ENCODE measurements around the gene MAN1C1.
"Not testable (repeated sequence)": the region's sequence is repeated elsewhere in the genome, so short reads cannot be mapped to it uniquely, and the experiment has no call there.

The MAN1C1 gene

GRCh38 chr1:25731626-25732370 lies 115.2 kb downstream of the MAN1C1 start:
- ATAC-seq (replicated peaks) (no peak), DNase-seq (no peak)
- Mint-ChIP-seq H3K27ac (no peak overlapping the region), H3K9me3 (no peaks in the 10 kb centered on the region), H3K4me1 (ENCODE audit: low read depth in 2 of 2) (peaks cover 21 to 23% of the 10 kb centered on the region in 2 donors), H3K4me3 (no peak overlapping the region), H3K36me3 (ENCODE audit: insufficient read depth) (peaks cover 6% of the 10 kb centered on the region), H3K27me3 (peaks cover 8 to 54% of the 10 kb centered on the region in 2 donors)

GRCh38 chr1:25732821-25733220 lies 116.2 kb downstream of the MAN1C1 start:
- Mint-ChIP-seq H3K4me3 (no peak overlapping the region), H3K27me3 (peaks cover 8 to 47% of the 10 kb centered on the region in 2 donors), H3K36me3 (ENCODE audit: insufficient read depth) (peaks cover 6% of the 10 kb centered on the region), H3K4me1 (ENCODE audit: low read depth in 2 of 2) (peaks cover 17 to 22% of the 10 kb centered on the region in 2 donors), H3K27ac (no peak overlapping the region), H3K9me3 (no peaks in the 10 kb centered on the region)
- DNase-seq, result no peak
- no peak for ATAC-seq (replicated peaks)

DNA sequence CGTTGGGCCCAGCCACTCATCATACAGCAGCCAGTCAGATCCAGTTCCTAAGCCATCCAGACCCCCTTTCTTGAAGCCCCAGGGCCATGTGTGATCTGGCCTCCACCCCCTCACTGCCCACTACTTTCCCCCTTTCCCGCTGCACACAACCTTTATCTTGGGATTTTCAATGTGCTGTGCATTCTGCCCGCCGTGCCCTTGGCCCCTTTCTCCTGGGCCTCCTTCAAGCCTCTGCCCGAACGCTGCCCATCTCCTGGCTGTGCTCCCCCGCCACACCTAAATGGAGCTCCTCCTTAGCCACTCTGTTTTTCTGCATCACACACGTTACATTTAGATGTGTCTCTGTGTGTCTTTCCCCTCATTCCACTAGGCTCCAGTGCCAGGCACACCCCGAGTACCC lies 116.7 kb downstream of the MAN1C1 start:
- H3K36me3 Mint-ChIP-seq (ENCODE audit: insufficient read depth), result peaks cover 6% of the 10 kb centered on the region
- H3K27me3 Mint-ChIP-seq, result peaks cover 8 to 47% of the 10 kb centered on the region in 2 donors
- H3K4me3 Mint-ChIP-seq, result no peak overlapping the region
- no peak for DNase-seq
- ATAC-seq (replicated peaks), result no peak
- H3K9me3 Mint-ChIP-seq, result no peaks in the 10 kb centered on the region
- peaks cover 17 to 22% of the 10 kb centered on the region in 2 donors for H3K4me1 Mint-ChIP-seq (ENCODE audit: low read depth in 2 of 2)
- H3K27ac Mint-ChIP-seq, result peak overlapping the region in 1 of 2 donors; percentile 78

DNA sequence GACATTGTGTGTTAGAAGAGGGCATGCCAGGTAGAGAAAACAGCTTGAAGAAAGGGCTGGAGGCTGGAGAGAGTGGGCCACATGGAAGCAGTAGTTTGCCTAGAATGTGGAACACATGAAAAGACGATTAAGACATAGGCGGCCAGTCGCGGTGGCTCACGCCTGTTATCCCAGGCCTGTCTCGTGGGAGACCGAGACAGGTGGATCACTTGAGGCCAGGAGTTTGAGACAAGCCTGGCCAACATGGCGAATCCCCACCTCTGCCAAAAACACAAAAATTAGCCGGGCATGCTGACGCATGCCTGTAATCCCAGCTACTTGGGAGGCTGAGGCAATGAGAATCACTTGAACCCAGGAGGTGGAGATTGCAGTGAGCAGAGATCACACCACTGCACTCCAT lies 118.4 kb downstream of the MAN1C1 start:
- peaks cover 8 to 34% of the 10 kb centered on the region in 2 donors for H3K27me3 Mint-ChIP-seq

DNA sequence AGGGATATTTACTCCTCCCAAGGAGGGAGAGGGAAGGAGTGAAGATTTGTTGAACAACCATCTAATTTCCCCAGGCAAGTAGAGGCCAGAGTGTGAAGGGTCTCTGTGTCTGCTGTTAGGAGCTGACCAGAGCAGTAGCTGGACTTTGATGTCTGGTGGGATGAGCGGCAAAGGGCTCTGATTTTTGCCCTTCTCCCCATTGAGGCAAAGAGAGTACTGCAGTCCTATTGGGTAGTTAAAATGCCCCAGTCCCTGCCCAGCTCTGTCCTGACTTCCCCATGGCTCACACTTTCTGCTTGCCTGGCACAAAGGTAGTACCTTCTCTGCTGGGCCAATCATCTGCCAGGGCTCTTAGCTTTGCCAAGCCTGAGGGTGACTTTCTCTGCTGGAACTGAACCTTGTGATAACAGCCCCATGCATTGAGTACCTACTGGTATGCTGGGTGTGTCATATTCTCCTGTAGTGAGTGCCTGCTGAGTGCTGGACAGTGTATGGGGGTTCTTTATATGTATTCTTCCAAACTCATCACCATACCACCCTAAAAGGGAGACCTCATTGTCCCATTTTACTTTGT lies 119.5 kb downstream of the MAN1C1 start:
- peaks cover 6 to 15% of the 10 kb centered on the region in 2 donors for H3K4me1 Mint-ChIP-seq (ENCODE audit: low read depth in 2 of 2)
- H3K27ac Mint-ChIP-seq, result no peak overlapping the region
- ATAC-seq (replicated peaks), result no peak
- H3K4me3 Mint-ChIP-seq, result no peak overlapping the region
- H3K27me3 Mint-ChIP-seq, result peaks cover 8 to 24% of the 10 kb centered on the region in 2 donors
- no peaks in the 10 kb centered on the region for H3K36me3 Mint-ChIP-seq (ENCODE audit: insufficient read depth)
- no peaks in the 10 kb centered on the region for H3K9me3 Mint-ChIP-seq
- DNase-seq, result no peak

More for the DNA sequence above, 118.4 kb downstream of the MAN1C1 start:
- not testable (repeated sequence) for H3K9me3 Mint-ChIP-seq; DNase-seq; H3K4me3 Mint-ChIP-seq; ATAC-seq (replicated peaks); H3K36me3 Mint-ChIP-seq (ENCODE audit: insufficient read depth); H3K27ac Mint-ChIP-seq
- H3K4me1 Mint-ChIP-seq (ENCODE audit: low read depth in 2 of 2), result peaks cover 14 to 22% of the 10 kb centered on the region in 2 donors

GRCh38 chr1:25737130-25737529 lies 120.5 kb downstream of the MAN1C1 start:
- Mint-ChIP-seq H3K27ac (no peak overlapping the region), H3K9me3 (no peaks in the 10 kb centered on the region), H3K4me3 (no peak overlapping the region), H3K36me3 (ENCODE audit: insufficient read depth) (no peaks in the 10 kb centered on the region), H3K27me3 (peaks cover 8 to 14% of the 10 kb centered on the region in 2 donors), H3K4me1 (ENCODE audit: low read depth in 2 of 2) (peaks cover 0 to 13% of the 10 kb centered on the region in 2 donors)
- ATAC-seq (replicated peaks), result no peak
- no peak for DNase-seq

DNA sequence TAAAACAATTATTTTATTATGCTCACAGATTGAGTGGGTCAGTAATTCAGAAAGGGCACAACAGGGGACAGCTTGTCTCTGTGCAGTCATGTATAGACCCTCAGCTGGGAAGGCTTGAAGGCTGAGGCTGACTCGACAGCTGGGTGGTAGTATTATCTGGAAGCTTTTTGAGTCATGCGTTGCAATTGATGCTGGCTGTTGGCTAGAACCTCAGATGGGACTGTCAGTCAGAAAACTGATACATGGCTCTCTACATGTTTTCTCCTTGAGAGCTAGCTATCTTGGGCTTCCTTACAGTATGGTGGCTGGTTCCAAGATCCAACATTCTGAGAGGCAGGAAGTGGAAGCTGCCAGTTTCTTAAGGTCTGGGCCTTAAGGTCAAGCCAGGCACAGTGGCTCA lies 121.9 kb downstream of the MAN1C1 start:
- Mint-ChIP-seq H3K36me3 (ENCODE audit: insufficient read depth) (no peaks in the 10 kb centered on the region), H3K4me3 (no peak overlapping the region), H3K27ac (no peak overlapping the region), H3K9me3 (no peaks in the 10 kb centered on the region), H3K4me1 (ENCODE audit: low read depth in 2 of 2) (peaks cover 0 to 9% of the 10 kb centered on the region in 2 donors), H3K27me3 (peaks cover 0 to 3% of the 10 kb centered on the region in 2 donors)
- DNase-seq (no peak), ATAC-seq (replicated peaks) (no peak)

GRCh38 chr1:25739341-25739740 lies 122.8 kb downstream of the MAN1C1 start:
- Mint-ChIP-seq H3K4me1 (ENCODE audit: low read depth in 2 of 2) (peaks cover 0 to 9% of the 10 kb centered on the region in 2 donors), H3K4me3 (no peak overlapping the region), H3K27ac (no peak overlapping the region), H3K27me3 (no peaks in the 10 kb centered on the region), H3K9me3 (no peaks in the 10 kb centered on the region), H3K36me3 (ENCODE audit: insufficient read depth) (no peaks in the 10 kb centered on the region)
- DNase-seq (no peak), ATAC-seq (replicated peaks) (no peak)

- Mint-ChIP-seq H3K9me3 (no peaks in the 10 kb centered on the region), H3K27ac (no peak overlapping the region), H3K4me1 (ENCODE audit: low read depth in 2 of 2) (peaks cover 0 to 9% of the 10 kb centered on the region in 2 donors), H3K36me3 (ENCODE audit: insufficient read depth) (no peaks in the 10 kb centered on the region), H3K27me3 (no peaks in the 10 kb centered on the region), H3K4me3 (no peak overlapping the region)
- ATAC-seq (replicated peaks) (no peak), DNase-seq (no peak)
Observed at GRCh38 chr1:25740071-25740470, 123.5 kb downstream of the MAN1C1 start.

- no peaks in the 10 kb centered on the region for H3K36me3 Mint-ChIP-seq (ENCODE audit: insufficient read depth)
- no peak for ATAC-seq (replicated peaks)
- H3K9me3 Mint-ChIP-seq, result no peaks in the 10 kb centered on the region
- H3K27me3 Mint-ChIP-seq, result no peaks in the 10 kb centered on the region
- DNase-seq, result no peak
- peaks cover 0 to 9% of the 10 kb centered on the region in 2 donors for H3K4me1 Mint-ChIP-seq (ENCODE audit: low read depth in 2 of 2)
- H3K27ac Mint-ChIP-seq, result no peak overlapping the region
- H3K4me3 Mint-ChIP-seq, result no peak overlapping the region
Observed at GRCh38 chr1:25742316-25742715, 125.7 kb downstream of the MAN1C1 start.

- no peak for DNase-seq
- Mint-ChIP-seq H3K4me1 (ENCODE audit: low read depth in 2 of 2) (peaks cover 0 to 9% of the 10 kb centered on the region in 2 donors), H3K9me3 (no peaks in the 10 kb centered on the region), H3K27me3 (no peaks in the 10 kb centered on the region), H3K4me3 (no peak overlapping the region), H3K27ac (no peak overlapping the region), H3K36me3 (ENCODE audit: insufficient read depth) (no peaks in the 10 kb centered on the region)
- no peak for ATAC-seq (replicated peaks)
Observed at GRCh38 chr1:25743164-25744139, 126.9 kb downstream of the MAN1C1 start.

GRCh38 chr1:25744140-25744581 lies 127.6 kb downstream of the MAN1C1 start:
- Mint-ChIP-seq H3K4me1 (ENCODE audit: low read depth in 2 of 2) (peaks cover 0 to 9% of the 10 kb centered on the region in 2 donors), H3K36me3 (ENCODE audit: insufficient read depth) (no peaks in the 10 kb centered on the region), H3K27ac (no peak overlapping the region), H3K4me3 (no peak overlapping the region), H3K27me3 (no peaks in the 10 kb centered on the region), H3K9me3 (no peaks in the 10 kb centered on the region)
- no peak for ATAC-seq (replicated peaks)
- no peak for DNase-seq

DNA sequence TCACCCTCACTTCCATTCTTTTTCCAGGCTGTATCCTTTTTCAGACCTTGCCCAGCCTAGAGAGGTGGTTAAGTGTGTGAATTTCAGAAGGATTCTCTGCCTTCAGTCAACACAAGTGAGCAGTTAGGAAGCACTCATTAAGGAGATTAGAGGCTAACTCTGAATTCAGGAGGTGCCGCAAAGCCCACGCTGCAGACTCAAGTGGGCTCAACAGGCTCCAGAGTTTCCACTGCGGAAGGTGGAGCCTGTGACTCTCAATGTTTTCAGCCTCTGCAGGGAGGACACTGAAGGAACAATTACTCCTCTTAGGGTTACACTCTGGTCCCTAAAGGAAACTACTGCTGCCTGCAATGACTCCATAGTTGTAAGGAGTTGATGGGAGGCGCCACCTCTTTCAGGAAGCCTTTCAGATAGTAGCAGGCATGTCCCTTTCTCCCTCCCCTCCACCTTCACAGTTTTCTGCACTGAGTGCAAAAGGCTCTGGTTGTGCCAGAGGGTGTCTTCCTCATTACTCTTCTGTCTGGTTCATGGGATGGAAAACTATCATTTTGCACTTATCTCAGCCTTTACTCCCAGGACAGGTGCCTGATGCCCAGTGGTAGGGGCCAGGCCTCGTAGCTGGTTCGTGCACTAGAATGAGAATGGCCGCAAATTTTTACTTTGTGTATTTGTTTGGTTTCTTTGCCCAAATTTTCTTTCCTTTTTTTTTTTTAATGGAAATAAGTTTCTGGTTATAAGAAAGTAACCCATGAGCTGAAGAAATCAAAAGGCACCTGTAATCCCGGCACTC lies 128.2 kb downstream of the MAN1C1 start:
- DNase-seq (no peak), ATAC-seq (replicated peaks) (no peak)
- Mint-ChIP-seq H3K9me3 (no peaks in the 10 kb centered on the region), H3K27ac (no peak overlapping the region), H3K36me3 (ENCODE audit: insufficient read depth) (no peaks in the 10 kb centered on the region), H3K27me3 (no peaks in the 10 kb centered on the region), H3K4me3 (no peak overlapping the region), H3K4me1 (ENCODE audit: low read depth in 2 of 2) (peaks cover 0 to 9% of the 10 kb centered on the region in 2 donors)

Data from effector memory CD8-positive, alpha-beta T cell (primary cell).